HEK293T (cell line): ENCODE measurements around the gene PHAF1.

ENCODE experiments used
- FOXA1 ChIP-seq: fragments of 450-650 bp; IDR thresholded peaks from 2 replicates; pipeline ENCODE4 v1.6.1; 2016; ENCODE audit warnings: mild to moderate bottlenecking
- FOXK2 ChIP-seq: fragments of 450-650 bp; IDR thresholded peaks from 2 replicates; pipeline ENCODE4 v1.6.1; 2016; ENCODE audit warnings: mild to moderate bottlenecking
- LEF1 ChIP-seq: fragments of 450-650 bp; IDR thresholded peaks from 2 replicates; pipeline ENCODE4 v1.6.1; 2017; ENCODE audit warnings: mild to moderate bottlenecking, borderline replicate concordance
- SP1 ChIP-seq: fragments of 450-650 bp; IDR thresholded peaks from 2 replicates; pipeline ENCODE4 v1.6.1; 2017

DNA sequence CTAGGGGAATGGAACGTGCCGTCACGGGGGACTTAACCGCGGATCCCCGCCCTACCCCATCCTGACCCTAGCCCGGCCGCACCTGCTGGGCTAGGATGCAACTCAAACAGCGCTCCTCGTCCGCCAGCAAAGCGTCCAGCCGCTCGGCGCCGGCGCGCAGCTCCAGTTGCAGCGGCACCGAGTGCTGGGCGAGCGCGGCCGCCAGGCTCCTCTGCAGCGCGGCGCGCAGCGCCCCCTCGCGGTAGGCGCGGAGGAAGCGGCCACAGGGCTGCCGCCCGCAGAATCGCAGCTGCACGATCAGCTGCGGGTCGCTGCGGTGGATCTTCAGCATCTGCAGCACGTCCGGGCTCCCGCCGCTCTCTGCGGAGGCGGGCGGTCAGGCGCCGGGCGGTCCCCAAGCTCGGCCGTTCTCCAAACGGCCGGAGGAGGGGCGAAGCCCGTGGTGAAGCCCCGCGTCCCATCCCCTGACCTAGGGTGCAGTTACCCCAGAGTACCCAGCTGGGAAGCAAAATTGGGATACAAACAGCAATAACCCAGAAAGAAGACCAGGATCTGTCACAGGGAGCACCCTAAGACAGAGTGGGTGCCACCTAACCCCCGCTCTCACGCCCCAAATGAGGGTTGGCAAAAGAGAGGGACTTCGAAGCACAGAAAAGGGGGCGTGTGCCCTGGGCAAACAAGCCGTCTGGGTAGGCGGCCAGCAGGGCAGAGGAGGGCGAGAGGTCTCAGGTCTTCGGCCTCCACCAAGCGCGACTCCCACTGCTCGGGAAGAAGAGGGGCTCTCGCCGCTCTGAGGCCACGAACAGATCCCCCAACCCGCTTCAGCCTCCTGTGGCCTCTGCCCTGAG lies 45.8 kb downstream of the PHAF1 start:
- no peak for TF ChIP-seq FOXA1
- no peak for TF ChIP-seq LEF1
- no peak for TF ChIP-seq FOXK2
- no peak for TF ChIP-seq SP1
